Renal cortical epithelial cell (primary cell): ENCODE measurements around the gene MAGI2. TPM values are rescaled to one million over a fixed set of nuclear protein-coding genes. Genes with fewer than 3 reads are reported as not detected.

Source experiments
- DNase-seq: peaks from one replicate; pipeline ENCODE4 v3.0.0-alpha.2; 2011; ENCODE audit warnings: low read depth
- total RNA-seq: library from RNA; depleted of rRNA; stranded (reverse); fragments of >200 nt; gene quantifications from 2 replicates; pipeline ENCODE4 v1.2.3, GENCODE V29; 2014

Gene MAGI2
- total RNA-seq, 1 donor from 2014 or later, result 2.9 TPM

- no peak for DNase-seq
Measured at GRCh38 chr7:79376299-79377025, 77.0 kb downstream of the MAGI2 start.

DNA sequence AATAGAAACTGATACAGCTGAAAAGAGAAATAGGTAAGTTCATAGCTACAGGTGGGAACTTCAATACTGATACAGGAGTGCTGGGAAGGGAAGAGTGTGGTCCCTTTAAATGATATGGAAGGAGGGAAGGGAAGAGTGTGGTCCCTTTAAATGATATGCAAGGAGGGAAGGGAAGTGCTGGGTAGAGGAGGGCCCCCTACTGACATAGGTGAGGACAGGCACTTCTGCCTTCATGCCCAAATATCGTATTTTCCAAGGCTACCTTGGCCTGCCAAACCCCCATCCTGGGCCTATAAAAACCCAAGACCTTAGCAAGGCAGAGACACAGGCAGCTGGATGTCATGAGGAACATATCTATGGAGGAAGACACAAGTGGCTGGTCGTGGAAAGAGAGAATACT lies 92.3 kb downstream of the MAGI2 start:
- DNase-seq, result no peak

DNA sequence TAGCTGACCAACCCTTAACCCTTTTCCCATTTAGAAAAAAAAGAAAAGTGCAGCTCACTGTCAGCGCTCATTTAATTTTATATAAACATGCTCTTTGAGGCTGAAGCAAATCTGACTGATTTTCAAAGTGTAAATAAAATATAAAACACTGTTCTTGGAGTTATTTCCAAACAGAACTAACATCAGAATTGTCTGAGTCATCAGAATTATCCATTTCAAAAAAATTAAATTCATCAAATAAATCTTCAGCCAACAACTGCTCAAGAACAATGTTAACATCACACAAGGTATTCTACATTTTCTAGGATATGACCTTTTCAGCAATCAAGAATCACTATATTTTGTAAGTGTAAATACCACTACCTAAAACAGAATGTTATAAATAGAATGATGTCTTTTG lies 93.6 kb downstream of the MAGI2 start:
- DNase-seq, result no peak

DNA sequence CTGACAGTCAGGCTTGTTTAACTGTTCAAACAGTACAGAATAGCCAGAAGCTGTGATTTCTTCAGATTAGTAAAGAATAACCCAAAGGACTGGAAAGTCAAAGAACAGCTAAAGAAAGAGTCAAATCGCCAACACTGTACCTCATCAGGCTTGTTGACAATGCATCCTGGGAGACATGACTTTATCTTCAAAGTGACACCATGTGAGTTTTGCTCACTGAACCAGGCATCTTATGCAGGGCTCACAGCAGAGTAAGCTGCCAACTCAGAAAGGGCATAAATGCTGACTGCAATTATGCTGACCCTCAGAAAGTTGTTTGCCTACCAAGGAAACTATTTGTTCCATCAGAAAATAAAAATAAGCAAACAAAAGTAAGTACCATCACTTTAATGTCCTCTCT lies 96.4 kb downstream of the MAGI2 start:
- DNase-seq, result peak; percentile 4

GRCh38 chr7:79353720-79354468 lies 99.6 kb downstream of the MAGI2 start:
- DNase-seq, result no peak

DNA sequence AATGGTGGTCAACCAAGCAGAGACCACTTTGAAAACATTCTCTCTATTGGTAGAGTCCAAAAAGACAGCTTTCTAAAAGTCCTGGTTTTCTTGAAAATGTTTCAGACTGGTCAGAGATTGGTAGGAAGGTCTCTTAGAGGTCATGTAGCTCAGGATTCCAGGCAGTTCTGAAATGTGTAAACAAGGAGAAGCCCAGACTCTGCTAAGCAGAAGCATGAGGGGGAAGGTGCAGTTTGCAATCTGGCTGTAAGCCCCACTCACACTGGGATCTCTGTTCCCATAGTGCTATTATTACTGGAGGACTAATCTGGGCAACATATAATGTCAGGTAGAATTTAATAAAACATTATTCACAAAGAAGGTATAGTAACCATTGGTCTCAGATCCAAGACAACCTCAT lies 101.1 kb downstream of the MAGI2 start:
- peak; percentile 3 for DNase-seq

GRCh38 chr7:79347351-79347750 lies 106.1 kb downstream of the MAGI2 start:
- no peak for DNase-seq

DNA sequence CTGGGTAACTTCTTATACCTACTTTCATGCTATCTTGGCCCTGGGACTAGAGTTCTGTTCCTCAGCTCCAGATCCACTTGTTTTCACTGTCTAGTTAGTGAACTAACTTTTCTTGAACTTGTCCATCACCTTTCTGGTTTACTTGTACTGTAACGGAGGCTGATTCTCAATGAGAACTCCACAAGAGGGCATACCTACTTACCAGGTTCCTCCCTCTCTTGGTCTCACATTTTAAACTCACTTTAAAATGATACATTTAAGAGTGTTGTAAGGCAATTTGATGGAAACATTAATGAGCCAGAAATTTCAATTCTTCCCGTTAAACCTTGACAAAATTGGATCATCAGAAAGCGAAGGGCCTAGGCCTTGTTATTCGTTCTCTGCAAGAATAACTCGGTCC lies 111.6 kb downstream of the MAGI2 start:
- DNase-seq, result peak; percentile 10

DNA sequence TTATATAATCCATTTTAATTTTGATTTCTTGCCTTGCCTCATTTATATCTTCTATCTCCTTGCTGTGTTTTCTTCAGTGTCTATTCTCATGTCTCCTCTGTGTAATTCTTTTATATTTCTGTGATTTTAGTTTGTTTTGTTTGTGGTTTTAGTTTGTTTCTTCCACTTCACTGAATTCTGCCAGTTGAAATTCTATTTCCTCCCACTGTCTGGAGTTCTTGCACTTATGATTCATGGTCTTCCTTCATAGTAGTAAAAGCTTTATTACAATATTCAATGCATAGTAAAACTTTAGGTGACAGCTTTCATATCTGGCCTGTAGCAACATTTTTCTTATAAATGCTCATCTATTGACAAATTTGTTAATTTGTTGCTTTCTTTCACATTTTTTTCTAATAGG lies 113.3 kb downstream of the MAGI2 start:
- DNase-seq, result peak; percentile 27

- DNase-seq, result no peak
Measured at GRCh38 chr7:79339208-79339925, 114.1 kb downstream of the MAGI2 start.

GRCh38 chr7:79337717-79338116 lies 115.8 kb downstream of the MAGI2 start:
- no peak for DNase-seq

DNA sequence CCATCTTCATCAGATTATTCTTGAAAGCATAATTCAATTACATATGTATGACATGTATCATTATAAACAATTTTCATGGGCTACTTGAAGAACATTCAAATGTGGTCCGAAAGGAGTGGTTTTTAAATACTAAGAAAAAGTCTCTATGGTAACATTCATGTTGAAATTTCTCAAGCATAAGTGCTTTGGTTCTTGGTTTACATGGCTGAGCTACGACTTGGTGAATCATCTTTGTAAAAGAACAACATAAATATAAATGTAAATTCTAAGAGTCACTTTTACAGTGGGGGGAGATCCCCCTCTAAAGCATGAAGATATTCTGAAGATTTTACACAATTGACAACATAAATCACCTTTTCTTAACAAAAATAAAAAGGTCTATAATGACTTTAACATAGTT lies 118.6 kb downstream of the MAGI2 start:
- DNase-seq, result no peak

DNA sequence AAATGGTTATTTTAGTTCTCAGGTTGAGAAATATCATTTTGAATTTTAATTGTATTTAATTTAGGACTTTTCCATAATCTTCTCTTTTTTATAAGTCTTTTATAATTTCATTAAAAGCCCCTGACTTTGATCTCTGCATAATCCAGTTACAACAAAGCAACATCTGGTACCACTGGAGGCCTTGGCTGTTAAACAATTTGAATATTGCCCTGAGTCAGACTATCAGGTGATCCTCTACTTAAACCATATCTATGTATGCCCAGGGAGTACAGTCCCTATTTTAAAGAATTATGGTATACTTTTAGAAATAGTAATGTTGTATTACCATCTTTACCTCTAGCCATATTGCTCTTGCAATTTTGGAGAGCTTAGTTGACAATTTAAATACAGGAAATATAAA lies 119.1 kb downstream of the MAGI2 start:
- DNase-seq, result no peak

DNA sequence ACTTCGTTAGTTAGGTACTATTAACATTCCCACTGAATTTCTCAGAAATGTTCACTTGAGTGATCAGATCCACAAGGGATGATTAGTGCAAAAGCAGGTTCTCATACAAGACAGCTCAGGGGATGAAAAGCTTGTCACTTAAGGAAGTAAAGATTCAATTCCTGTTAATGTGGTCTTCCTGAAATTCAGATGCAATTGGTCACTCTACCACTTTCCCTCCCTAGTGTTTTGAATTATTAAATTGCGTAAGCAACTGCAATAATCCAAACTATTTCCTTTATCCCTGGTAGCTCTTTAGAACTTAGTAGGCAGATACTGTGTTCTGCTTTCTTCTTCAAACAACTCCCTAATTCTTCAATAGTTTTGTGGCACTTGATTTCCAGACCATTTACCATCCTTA lies 121.4 kb downstream of the MAGI2 start:
- DNase-seq, result peak; percentile 19

- no peak for DNase-seq
Measured at GRCh38 chr7:79329464-79329863, 124.0 kb downstream of the MAGI2 start.

DNA sequence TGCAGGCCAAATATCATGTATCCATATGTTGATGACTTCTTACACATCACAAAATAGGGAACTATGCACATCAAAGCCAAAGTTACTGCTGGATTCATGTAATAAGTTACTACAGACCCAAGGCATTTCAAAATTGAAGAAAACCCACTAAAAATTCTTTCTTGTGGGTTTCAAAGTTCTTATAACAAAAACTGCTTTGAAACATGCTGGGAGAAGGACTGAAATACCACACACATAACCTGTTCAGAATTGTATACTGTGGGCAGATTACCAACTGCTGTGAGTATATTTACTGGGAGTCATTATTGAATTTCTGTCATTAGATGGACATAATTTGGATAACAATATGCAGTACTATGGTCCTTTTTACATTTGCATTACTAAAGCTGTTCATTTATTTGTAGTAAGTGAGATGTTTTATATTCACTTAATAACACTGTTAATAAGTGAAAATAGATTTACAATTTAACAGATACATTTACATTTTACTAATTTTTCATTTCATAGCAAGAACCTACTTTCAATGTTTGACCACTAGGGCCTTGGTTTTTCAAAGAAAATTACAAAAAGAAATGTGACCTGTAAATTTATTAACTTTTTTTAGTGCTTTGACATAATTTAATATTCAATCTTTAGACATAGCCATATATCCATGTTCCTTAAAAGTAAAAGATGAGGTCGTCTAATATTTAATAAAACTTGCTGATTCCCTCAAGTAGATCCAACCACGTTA lies 132.6 kb downstream of the MAGI2 start:
- peak; percentile 15 for DNase-seq

- DNase-seq, result no peak
Measured at GRCh38 chr7:79319369-79319768, 134.1 kb downstream of the MAGI2 start.

- peak; percentile 92 for DNase-seq
Measured at GRCh38 chr7:79317728-79318127, 135.7 kb downstream of the MAGI2 start.

- DNase-seq, result no peak
Measured at GRCh38 chr7:79312022-79312421, 141.4 kb downstream of the MAGI2 start.

DNA sequence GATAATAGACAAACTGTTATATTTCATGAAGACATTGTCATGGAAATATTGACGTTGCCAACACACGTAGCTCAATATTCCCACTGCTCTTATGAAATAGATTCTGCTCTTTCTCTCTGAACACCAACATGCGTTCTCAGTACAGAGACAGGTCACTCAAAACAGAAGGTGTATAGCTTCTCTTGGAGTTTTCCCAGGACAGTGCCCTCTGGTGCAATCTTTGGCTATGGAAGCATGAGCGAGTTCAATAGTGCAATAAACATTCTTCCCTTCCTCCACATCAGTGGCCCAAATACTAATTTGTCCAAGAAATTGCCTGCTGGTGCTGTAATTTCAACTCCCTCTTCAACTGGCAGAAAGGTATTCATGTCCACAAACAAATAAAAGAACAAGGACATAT lies 145.3 kb downstream of the MAGI2 start:
- DNase-seq, result peak; percentile 64

- no peak for DNase-seq
Measured at GRCh38 chr7:79307376-79307775, 146.1 kb downstream of the MAGI2 start.

- DNase-seq, result peak; percentile 68
Measured at GRCh38 chr7:79304711-79305110, 148.8 kb downstream of the MAGI2 start.
